GM12892 (cell line): ENCODE results near the gene SLITRK3.

Experiments used
- POLR2A ChIP-seq: IDR thresholded peaks from 2 replicates; pipeline ENCODE4 v1.6.1; 2011; ENCODE audit warnings: low read depth, low read length, control low read depth
- POLR2AphosphoS5 ChIP-seq: IDR thresholded peaks from 2 replicates; pipeline ENCODE4 v1.6.1; 2011; ENCODE audit warnings: low read depth, low read length, control low read depth

DNA sequence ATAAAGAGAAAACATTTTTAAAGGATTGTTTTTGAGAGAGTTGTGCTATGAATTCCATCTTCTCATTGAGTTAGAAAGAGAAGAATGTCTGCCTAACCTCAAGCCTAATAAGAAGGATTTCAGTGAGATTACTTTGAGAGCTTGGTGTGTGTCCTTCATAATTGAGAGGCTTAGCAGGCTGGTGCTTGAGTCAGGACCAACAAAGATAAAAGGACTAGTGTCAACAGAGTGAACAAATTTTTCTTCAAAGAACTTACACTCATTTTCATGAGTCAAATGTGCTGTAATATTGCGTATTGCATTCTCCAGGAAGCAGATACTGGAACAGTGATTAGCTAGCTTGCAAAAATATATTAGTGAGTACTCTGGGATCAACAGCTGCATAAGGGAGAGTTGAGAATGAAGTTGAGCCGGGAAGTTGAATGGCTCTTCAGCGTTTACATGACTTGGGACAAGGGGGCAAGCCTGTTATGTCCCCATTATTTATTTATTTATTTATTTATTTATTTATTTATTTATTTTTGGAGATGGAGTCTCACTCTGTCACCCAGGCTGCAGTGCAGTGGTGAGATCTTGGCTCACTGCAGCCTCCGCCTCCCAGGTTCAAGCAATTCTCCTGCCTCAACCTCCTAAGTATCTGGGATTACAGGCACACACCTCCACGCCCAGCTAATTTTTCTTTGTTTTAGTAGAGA lies 37.5 kb upstream of the SLITRK3 start:
- TF ChIP-seq POLR2A (no peak), POLR2AphosphoS5 (no peak)
